Measurements from ENCODE around the gene EPN2.
"Not testable (repeated sequence)": the region's sequence is repeated elsewhere in the genome, so short reads cannot be mapped to it uniquely, and the experiment has no call there.

GRCh38 chr17:19216148-19216926, 20.8 kb upstream of the EPN2 start:
- TF ChIP-seq CTCF, POLR2A, POLR2AphosphoS5, EP300 (IDR thresholded peaks at IDR 0.05): not testable (repeated sequence)
